SKM-1 treated with dmso at 0.1 percent for 144 hours (cell line): Measurements from ENCODE around the gene PDGFA.

Experiments
- DNase-seq: peaks from one replicate; lab custom pipeline; 2025; ENCODE audit not compliant: unreplicated experiment; lab: John Stamatoyannopoulos, UW

Gene PDGFA

GRCh38 chr7:519484-520390 is at the start of gene PDGFA:
TSS of gene PDGFA (minus strand) at chr7:519846. CDS start at chr7:519001, 845 bp downstream.
- no peak for DNase-seq

GRCh38 chr7:568031-568951 is 48.6 kb upstream of the PDGFA start:
- DNase-seq = no peak

GRCh38 chr7:567305-567883 is 47.7 kb upstream of the PDGFA start:
- DNase-seq = no peak

GRCh38 chr7:566100-566499 is 46.5 kb upstream of the PDGFA start:
- no peak for DNase-seq

GRCh38 chr7:564176-564865 is 44.7 kb upstream of the PDGFA start:
- DNase-seq = no peak

GRCh38 chr7:563629-564170 is 44.1 kb upstream of the PDGFA start:
- no peak for DNase-seq

GRCh38 chr7:562789-563628 is 43.4 kb upstream of the PDGFA start:
- no peak for DNase-seq

- DNase-seq = no peak
These were observed 42.7 kb upstream of the PDGFA start for GRCh38 chr7:562374-562675.

GRCh38 chr7:561631-562373 is 42.2 kb upstream of the PDGFA start:
- no peak for DNase-seq

GRCh38 chr7:560966-561630 is 41.5 kb upstream of the PDGFA start:
- no peak for DNase-seq

GRCh38 chr7:559396-559705 is 39.7 kb upstream of the PDGFA start:
- no peak for DNase-seq

GRCh38 chr7:557558-557881 is 37.9 kb upstream of the PDGFA start:
- no peak for DNase-seq

- DNase-seq = no peak
These were observed 37.4 kb upstream of the PDGFA start for GRCh38 chr7:556837-557557.

- DNase-seq = no peak
These were observed 36.7 kb upstream of the PDGFA start for GRCh38 chr7:556291-556826.

- no peak for DNase-seq
These were observed 36.0 kb upstream of the PDGFA start for GRCh38 chr7:555551-556160.

GRCh38 chr7:553636-554111 is 34.0 kb upstream of the PDGFA start:
- no peak for DNase-seq

- DNase-seq = no peak
These were observed 33.4 kb upstream of the PDGFA start for GRCh38 chr7:552868-553635.
